Tongue (tissue), 2 donors: ENCODE results near the gene ZNF668. TPM values are rescaled to one million over a fixed set of nuclear protein-coding genes. Genes with fewer than 3 reads are reported as not detected.
"Not testable (repeated sequence)": the region's sequence is repeated elsewhere in the genome, so short reads cannot be mapped to it uniquely, and the experiment has no call there.

ENCODE experiments used
- DNase-seq: peaks from one replicate; pipeline ENCODE4 v3.0.0-alpha.2; 2015
- total RNA-seq: library from RNA; depleted of rRNA; stranded (reverse); fragments of >200 nt; gene quantifications from one replicate; pipeline ENCODE4 v1.2.3, GENCODE V29; 2014

The ZNF668 gene
- total RNA-seq, 1 donor from 2014 or later, result 5.0 TPM

GRCh38 chr16:31100876-31101641 is 27.0 kb upstream of the ZNF668 start:
- DNase-seq, result not testable (repeated sequence)

- no peak for DNase-seq
Measured at GRCh38 chr16:31099860-31100638, 26.0 kb upstream of the ZNF668 start.

DNA sequence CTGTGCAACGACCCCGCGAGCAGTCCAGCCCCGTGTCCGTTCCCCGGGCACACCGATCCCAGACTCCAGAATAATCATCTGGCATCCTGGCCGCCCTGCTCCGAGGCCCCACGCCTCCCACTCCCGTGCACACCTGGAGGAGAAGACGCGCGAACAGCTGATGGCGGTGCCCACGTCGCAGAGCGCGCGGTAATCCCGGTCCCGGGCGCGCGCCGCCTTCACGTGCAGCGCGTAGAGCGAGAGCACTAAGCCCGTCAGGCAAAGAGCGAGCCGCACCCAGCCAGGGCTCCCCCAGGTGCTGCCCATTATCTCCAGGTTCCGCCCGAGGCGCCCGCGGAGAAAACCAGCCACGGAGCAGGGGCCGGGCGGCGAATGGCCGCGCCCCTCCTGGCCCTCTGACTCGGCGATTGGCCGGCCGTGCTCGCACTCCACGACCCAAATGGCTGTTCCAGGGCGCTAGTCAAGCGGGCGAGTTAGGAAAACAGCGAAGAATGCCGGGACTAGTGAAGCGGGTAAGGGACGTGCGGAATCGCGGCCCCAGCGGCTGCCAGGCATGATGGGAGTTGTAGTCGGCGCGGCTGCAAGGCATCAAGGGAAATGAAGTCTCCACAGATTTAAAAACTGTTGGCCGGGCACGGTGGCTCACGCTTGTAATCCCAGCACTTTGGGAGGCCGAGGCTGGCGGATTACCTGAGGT is 20.5 kb upstream of the ZNF668 start, which contains the start of gene VKORC1:
TSS of gene VKORC1 (minus strand) at position 374 of the 697 bp plus-strand sequence. CDS start at position 306, 68 bp downstream.
- peak; percentile 97 for DNase-seq

- peak; percentile 29 for DNase-seq
Measured at GRCh38 chr16:31094088-31094423, 20.0 kb upstream of the ZNF668 start.

- DNase-seq, result peak; percentile 53
Measured at GRCh38 chr16:31093132-31093703, 19.2 kb upstream of the ZNF668 start.

GRCh38 chr16:31092330-31092729 is 18.3 kb upstream of the ZNF668 start:
- no peak for DNase-seq

DNA sequence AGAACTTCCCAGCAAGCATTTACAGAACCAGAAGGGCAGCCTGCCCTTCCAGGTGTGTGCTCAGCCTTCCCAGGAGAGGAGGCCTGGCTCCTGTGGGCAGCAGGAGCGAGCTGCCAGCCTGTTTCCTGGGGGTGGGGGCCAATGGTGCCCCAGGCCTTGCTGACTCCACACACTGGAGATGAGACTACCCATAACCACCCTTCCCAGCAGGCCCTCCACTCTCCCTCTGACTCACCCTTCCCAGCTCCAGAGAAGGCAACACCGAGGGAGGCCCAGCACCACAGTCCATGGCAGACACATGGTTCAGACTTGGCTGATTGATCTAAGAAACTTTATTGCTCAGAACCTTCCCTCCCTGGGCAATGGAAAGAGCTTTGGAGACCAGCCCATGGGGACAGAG is 16.5 kb upstream of the ZNF668 start:
- DNase-seq, result no peak

GRCh38 chr16:31089199-31089598 is 15.2 kb upstream of the ZNF668 start:
- DNase-seq, result no peak

GRCh38 chr16:31088459-31089183 is 14.6 kb upstream of the ZNF668 start, which contains the start of gene PRSS53:
TSS of gene PRSS53 (minus strand) at chr16:31088943. CDS start at chr16:31088809, 134 bp downstream.
- DNase-seq, result no peak

DNA sequence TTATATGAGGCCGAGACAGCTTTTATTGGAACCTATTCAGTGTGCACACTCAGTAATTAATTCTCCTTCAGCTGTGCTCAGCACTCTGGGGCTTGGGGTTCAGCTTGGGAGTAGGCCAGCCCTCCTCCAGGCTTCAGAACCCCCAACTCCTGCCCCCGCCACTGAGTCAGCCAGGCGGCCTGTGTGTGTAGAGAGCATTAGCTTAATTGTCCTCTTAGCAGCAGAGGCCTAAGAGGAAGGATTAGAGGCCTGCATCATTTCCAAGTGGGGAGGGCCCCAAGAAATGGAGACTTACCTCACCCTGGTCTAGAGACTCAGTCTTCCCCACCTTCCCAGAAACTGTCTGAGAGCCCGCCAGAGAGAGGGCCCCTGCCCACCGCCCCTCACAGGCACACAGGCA is 13.9 kb upstream of the ZNF668 start:
- no peak for DNase-seq

GRCh38 chr16:31087481-31087880 is 13.4 kb upstream of the ZNF668 start:
- DNase-seq, result no peak

GRCh38 chr16:31086629-31086906 is 12.5 kb upstream of the ZNF668 start:
- no peak for DNase-seq

GRCh38 chr16:31085873-31086628 is 12.0 kb upstream of the ZNF668 start:
- DNase-seq, result peak; percentile 95

DNA sequence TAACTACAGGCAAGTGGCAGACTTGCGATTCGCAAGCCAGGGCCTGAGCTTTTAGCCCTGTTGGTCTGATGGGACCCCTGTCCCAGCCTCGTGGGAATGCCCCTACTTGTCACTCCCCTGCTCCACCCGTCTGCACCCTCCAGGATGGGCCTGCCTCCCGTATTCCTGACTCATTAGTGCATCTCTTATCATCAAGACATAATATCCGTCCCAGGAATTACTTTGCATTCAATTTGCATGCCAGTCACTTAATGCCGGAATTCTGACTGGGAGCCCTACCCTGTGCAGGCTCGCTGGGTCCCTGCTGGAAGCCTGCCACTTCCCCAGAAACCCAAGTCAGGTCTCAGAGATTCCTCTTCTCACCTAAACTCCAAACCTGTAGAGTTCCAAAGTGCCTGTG is 11.4 kb upstream of the ZNF668 start:
- no peak for DNase-seq

DNA sequence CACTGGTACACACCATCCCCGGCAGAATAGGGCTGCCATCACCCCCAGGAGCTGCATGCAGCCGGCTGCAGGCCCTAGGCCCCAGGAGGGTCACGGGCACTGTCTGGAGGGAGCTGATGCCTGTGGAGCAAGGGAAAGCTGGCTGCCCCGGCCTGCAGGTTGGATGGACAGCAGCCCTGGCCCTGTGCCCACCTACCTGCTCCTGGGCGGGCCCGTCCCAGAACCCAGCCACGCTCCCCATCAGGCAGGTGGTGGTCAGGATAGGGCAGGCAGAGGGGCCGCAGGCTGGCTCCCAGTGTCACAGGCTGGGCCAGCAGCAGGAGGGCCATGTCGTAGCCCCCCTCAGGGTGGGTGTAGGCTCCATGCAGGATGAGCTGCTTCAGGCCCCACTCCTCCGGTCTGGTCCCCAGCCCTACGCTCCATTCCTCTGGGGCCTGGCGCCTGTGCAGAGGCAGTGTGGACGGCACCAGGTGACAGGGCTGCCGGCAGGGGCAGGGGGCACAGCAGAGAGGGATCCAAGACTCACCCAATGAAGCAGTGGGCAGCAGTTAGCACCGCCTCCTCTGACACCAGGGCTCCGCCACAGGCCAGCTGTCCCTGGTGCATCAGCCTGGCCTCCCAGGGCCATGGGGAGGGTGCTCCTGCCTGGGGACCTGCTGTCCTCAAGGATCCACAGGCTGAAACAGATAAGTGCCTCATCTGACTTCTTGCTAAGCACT is 10.7 kb upstream of the ZNF668 start:
- DNase-seq, result peak; percentile 70

- no peak for DNase-seq
Measured at GRCh38 chr16:31083981-31084380, 9.9 kb upstream of the ZNF668 start.

GRCh38 chr16:31083556-31083955 is 9.5 kb upstream of the ZNF668 start:
- DNase-seq, result no peak

DNA sequence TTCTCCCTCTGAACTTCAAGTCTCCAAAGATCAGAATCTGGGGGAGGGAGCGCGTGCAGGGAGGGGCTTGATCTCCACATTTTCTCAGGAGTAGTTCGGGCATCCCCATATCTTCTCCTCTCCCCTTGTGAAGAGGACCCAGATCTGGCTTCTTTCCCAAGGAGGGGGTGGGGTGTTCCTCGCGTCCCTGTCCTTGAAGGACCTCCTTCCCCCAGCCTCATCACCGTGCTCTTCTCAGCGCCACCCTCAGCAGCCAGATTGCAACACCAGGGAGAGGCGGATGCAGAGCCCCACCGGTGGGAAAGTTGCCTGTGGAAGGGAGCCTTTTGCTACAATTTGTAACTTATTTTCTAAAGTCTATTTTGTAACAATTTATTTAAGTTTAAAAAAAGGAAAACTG is 9.0 kb upstream of the ZNF668 start:
- DNase-seq, result no peak

- no peak for DNase-seq
Measured at GRCh38 chr16:31082368-31083045, 8.5 kb upstream of the ZNF668 start.
